ENCODE results near the gene ZFAND2A. TPM values are rescaled to one million over a fixed set of nuclear protein-coding genes. Genes with fewer than 3 reads are reported as not detected.
"Not testable (repeated sequence)": the region's sequence is repeated elsewhere in the genome, so short reads cannot be mapped to it uniquely, and the experiment has no call there.

Gene ZFAND2A
- polyA plus RNA-seq, 1 donor (not counting 4 experiments of a cell fraction or from before 2014, with no cell fraction given) = 25.5 TPM

GRCh38 chr7:1160670-1161021 lies 650 bp upstream of the ZFAND2A start:
- Histone ChIP-seq H3K9me3 (ENCODE audit: control insufficient read depth, low read depth, low read length) (no peaks in the 10 kb centered on the region), H4K20me1 (ENCODE audit: control insufficient read depth, extremely low read depth, insufficient read depth, low read length) (no peaks in the 10 kb centered on the region), H3K27me3 (ENCODE audit: control insufficient read depth, extremely low read depth, insufficient read depth, low read length) (no peaks in the 10 kb centered on the region), H3K4me1 (ENCODE audit: control insufficient read depth, extremely low read depth, insufficient read depth, low read length) (peaks cover 14% of the 10 kb centered on the region), H3K79me2 (ENCODE audit: control insufficient read depth, insufficient read depth, low read length) (peaks cover 41% of the 10 kb centered on the region), H3K27ac (ENCODE audit: control insufficient read depth, insufficient read depth, low read length) (peak overlapping the region; percentile 92), H2AFZ (ENCODE audit: control insufficient read depth, low read length) (peak overlapping the region; percentile 2), H3K36me3 (ENCODE audit: control insufficient read depth in 2 of 2, extremely low read depth in 1 of 2, insufficient read depth in 2 of 2, low read length in 2 of 2) (peaks cover 13 to 14% of the 10 kb centered on the region in 2 experiments), H3K4me2 (ENCODE audit: control insufficient read depth, extremely low read depth, insufficient read depth, low read depth, low read length) (peak overlapping the region; percentile 76), H3K4me3 (ENCODE audit: control insufficient read depth in 2 of 3, extremely low read depth in 1 of 3, insufficient read depth in 2 of 3, low read depth in 1 of 3, low read length in 3 of 3) (peak overlapping the region; percentile 81 to 91 (median 88)), H3K9ac (ENCODE audit: control insufficient read depth, extremely low read depth, insufficient read depth, low read length) (peak overlapping the region; percentile 97), H3K9me1 (ENCODE audit: control insufficient read depth, extremely low read depth, insufficient read depth, low read length) (no peaks in the 10 kb centered on the region)
- dilution Hi-C loops (cut with MboI; ENCODE audit: extremely low pct_ligation_motif_present, low sequenced_read_pairs) = no loop called here
- DNase-seq (ENCODE audit: low read depth, low spot score) (no peak), FAIRE-seq (no peak)
- no peak for TF ChIP-seq CTCF (optimal IDR thresholded peaks at IDR 0.05 in 1 of 3, IDR thresholded peaks at IDR 0.05 in 1 of 3, conservative IDR thresholded peaks at IDR 0.05 in 1 of 3; ENCODE audit: extremely low read depth in 1 of 3, insufficient read depth in 2 of 3, low read length in 3 of 3)
- TF ChIP-seq EZH2 (IDR thresholded peaks at IDR 0.05; ENCODE audit: low read length) = no peak

GRCh38 chr7:1159231-1159630 lies 765 bp downstream of the ZFAND2A start:
- FAIRE-seq; H2AFZ ChIP-seq (ENCODE audit: control insufficient read depth, low read length); H3K27me3 ChIP-seq (ENCODE audit: control insufficient read depth, extremely low read depth, insufficient read depth, low read length); DNase-seq (ENCODE audit: low read depth, low spot score); H3K9me1 ChIP-seq (ENCODE audit: control insufficient read depth, extremely low read depth, insufficient read depth, low read length); H4K20me1 ChIP-seq (ENCODE audit: control insufficient read depth, extremely low read depth, insufficient read depth, low read length); H3K9me3 ChIP-seq (ENCODE audit: control insufficient read depth, low read depth, low read length); dilution Hi-C loops (cut with MboI; ENCODE audit: extremely low pct_ligation_motif_present, low sequenced_read_pairs): not testable (repeated sequence)
- peaks cover 46% of the 10 kb centered on the region for H3K79me2 ChIP-seq (ENCODE audit: control insufficient read depth, insufficient read depth, low read length)
- H3K9ac ChIP-seq (ENCODE audit: control insufficient read depth, extremely low read depth, insufficient read depth, low read length) = peak overlapping the region; percentile 97
- H3K4me3 ChIP-seq (ENCODE audit: control insufficient read depth in 2 of 3, extremely low read depth in 1 of 3, insufficient read depth in 2 of 3, low read depth in 1 of 3, low read length in 3 of 3) = peak overlapping the region; percentile 75 to 81 (median 81)
- peak overlapping the region; percentile 75 for H3K4me2 ChIP-seq (ENCODE audit: control insufficient read depth, extremely low read depth, insufficient read depth, low read depth, low read length)
- H3K27ac ChIP-seq (ENCODE audit: control insufficient read depth, insufficient read depth, low read length) = peak overlapping the region; percentile 56
- H3K4me1 ChIP-seq (ENCODE audit: control insufficient read depth, extremely low read depth, insufficient read depth, low read length) = peaks cover 14% of the 10 kb centered on the region
- H3K36me3 ChIP-seq (ENCODE audit: control insufficient read depth in 2 of 2, extremely low read depth in 1 of 2, insufficient read depth in 2 of 2, low read length in 2 of 2) = peaks cover 17 to 18% of the 10 kb centered on the region in 2 experiments

Measured in keratinocyte (primary cell).